ENCODE results near the gene FOXP1. TPM values are rescaled to one million over a fixed set of nuclear protein-coding genes. Genes with fewer than 3 reads are reported as not detected.

Gene FOXP1
- total and polyA plus RNA-seq, 2 of the 13 experiments (the other 11 are each of a cell fraction or from before 2014, with no cell fraction given) = 40.4 to 59.0 TPM

DNA sequence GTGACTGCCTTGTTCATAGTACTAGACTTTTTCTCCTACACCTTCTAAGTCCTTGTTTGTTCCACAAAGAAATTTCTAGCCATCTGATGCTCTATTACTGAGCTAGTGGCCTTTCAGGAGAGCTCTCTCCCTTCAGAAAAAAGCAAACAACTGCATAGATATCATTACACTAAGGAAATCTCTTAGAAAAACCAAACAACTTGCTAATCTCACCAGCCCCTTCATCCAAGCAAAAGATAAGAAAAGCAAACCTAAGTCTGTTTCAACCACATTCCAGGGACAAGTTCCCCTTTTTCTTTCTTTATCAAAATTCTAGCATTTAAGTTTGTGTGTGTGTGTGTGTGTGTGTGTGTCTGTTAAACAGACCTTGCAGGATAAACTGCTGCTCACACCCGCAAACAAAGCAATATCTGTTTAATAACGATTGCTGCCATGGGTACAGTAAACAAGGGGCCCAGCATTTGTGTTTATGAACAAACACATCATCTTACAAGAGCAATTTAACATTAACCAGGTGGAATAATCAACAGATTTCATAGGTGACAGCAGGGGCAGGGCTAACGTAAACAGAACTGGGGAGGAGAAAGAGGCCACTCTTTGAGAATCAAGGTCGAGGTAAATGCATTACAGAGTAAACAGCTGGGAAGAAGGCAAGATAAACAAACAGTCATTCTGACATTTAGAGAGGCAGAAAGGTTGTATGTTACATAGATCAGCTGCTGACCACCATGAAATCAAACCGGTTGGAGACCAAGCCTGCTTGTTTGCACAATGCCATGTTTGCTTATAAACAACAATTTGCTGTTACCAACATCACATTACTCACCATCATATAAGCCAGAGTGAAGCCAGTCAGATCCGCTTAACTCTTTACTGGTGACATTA is 375.1 kb downstream of the FOXP1 start (continued):
- TF ChIP-seq PATZ1 (CRISPR knock-in tag; IDR thresholded peaks at IDR 0.05) (peak; percentile 88), MXD4 (CRISPR knock-in tag; IDR thresholded peaks at IDR 0.05) (no peak; the same call in 1 of the 2 replicates), ARNT (IDR thresholded peaks at IDR 0.05) (no peak), ZNF747 (CRISPR knock-in tag; IDR thresholded peaks at IDR 0.05; ENCODE audit: borderline replicate concordance) (no peak), ERF (CRISPR knock-in tag; IDR thresholded peaks at IDR 0.05) (peak; percentile 91), NFYB (CRISPR knock-in tag; IDR thresholded peaks at IDR 0.05) (no peak), GTF3A (CRISPR knock-in tag; conservative IDR thresholded peaks at IDR 0.05) (no peak), ZBTB38 (CRISPR knock-in tag; IDR thresholded peaks at IDR 0.05) (no peak; the same call in 1 of the 2 replicates), GABPA (IDR thresholded peaks at IDR 0.05; ENCODE audit: low read depth, low read length) (no peak), GABPA (CRISPR knock-in tag; IDR thresholded peaks at IDR 0.05; ENCODE audit: low read depth) (peak; percentile 61), CBFB (CRISPR knock-in tag; IDR thresholded peaks at IDR 0.05) (peak; percentile 80), ZNF7 (CRISPR knock-in tag; IDR thresholded peaks at IDR 0.05) (no peak), REXO4 (CRISPR knock-in tag; IDR thresholded peaks at IDR 0.05; ENCODE audit: borderline replicate concordance) (no peak), ZSCAN21 (CRISPR knock-in tag; IDR thresholded peaks at IDR 0.05; ENCODE audit: borderline replicate concordance) (peak; percentile 74; the same call in 1 of the 2 replicates), DNMT1 (CRISPR knock-in tag; IDR thresholded peaks at IDR 0.05) (no peak), MED8 (CRISPR knock-in tag; IDR thresholded peaks at IDR 0.05; ENCODE audit: insufficient replicate concordance) (peak; percentile 88), REPIN1 (CRISPR knock-in tag; IDR thresholded peaks at IDR 0.05; ENCODE audit: borderline replicate concordance, low read depth) (peak; percentile 90), TEAD2 (CRISPR knock-in tag; IDR thresholded peaks at IDR 0.05) (no peak), SYNCRIP (IDR thresholded peaks at IDR 0.05; ENCODE audit: insufficient read depth, low read depth, low read length) (no peak)
- TF ChIP-seq, protein P1, sequence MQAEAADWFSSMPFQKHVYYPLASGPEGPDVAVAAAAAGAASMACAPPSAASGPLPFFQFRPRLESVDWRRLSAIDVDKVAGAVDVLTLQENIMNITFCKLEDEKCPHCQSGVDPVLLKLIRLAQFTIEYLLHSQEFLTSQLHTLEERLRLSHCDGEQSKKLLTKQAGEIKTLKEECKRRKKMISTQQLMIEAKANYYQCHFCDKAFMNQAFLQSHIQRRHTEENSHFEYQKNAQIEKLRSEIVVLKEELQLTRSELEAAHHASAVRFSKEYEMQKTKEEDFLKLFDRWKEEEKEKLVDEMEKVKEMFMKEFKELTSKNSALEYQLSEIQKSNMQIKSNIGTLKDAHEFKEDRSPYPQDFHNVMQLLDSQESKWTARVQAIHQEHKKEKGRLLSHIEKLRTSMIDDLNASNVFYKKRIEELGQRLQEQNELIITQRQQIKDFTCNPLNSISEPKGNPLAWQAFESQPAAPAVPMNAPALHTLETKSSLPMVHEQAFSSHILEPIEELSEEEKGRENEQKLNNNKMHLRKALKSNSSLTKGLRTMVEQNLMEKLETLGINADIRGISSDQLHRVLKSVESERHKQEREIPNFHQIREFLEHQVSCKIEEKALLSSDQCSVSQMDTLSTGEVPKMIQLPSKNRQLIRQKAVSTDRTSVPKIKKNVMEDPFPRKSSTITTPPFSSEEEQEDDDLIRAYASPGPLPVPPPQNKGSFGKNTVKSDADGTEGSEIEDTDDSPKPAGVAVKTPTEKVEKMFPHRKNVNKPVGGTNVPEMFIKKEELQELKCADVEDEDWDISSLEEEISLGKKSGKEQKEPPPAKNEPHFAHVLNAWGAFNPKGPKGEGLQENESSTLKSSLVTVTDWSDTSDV (CRISPR knock-in tag; IDR thresholded peaks at IDR 0.05) = no peak
- TF ChIP-seq, protein P2, sequence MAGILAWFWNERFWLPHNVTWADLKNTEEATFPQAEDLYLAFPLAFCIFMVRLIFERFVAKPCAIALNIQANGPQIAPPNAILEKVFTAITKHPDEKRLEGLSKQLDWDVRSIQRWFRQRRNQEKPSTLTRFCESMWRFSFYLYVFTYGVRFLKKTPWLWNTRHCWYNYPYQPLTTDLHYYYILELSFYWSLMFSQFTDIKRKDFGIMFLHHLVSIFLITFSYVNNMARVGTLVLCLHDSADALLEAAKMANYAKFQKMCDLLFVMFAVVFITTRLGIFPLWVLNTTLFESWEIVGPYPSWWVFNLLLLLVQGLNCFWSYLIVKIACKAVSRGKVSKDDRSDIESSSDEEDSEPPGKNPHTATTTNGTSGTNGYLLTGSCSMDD (CRISPR knock-in tag; IDR thresholded peaks at IDR 0.05) = no peak
- TF ChIP-seq, protein P3, sequence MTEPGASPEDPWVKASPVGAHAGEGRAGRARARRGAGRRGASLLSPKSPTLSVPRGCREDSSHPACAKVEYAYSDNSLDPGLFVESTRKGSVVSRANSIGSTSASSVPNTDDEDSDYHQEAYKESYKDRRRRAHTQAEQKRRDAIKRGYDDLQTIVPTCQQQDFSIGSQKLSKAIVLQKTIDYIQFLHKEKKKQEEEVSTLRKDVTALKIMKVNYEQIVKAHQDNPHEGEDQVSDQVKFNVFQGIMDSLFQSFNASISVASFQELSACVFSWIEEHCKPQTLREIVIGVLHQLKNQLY (CRISPR knock-in tag; IDR thresholded peaks at IDR 0.05) = peak; percentile 65
- TF ChIP-seq, protein P4, sequence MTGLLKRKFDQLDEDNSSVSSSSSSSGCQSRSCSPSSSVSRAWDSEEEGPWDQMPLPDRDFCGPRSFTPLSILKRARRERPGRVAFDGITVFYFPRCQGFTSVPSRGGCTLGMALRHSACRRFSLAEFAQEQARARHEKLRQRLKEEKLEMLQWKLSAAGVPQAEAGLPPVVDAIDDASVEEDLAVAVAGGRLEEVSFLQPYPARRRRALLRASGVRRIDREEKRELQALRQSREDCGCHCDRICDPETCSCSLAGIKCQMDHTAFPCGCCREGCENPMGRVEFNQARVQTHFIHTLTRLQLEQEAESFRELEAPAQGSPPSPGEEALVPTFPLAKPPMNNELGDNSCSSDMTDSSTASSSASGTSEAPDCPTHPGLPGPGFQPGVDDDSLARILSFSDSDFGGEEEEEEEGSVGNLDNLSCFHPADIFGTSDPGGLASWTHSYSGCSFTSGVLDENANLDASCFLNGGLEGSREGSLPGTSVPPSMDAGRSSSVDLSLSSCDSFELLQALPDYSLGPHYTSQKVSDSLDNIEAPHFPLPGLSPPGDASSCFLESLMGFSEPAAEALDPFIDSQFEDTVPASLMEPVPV (CRISPR knock-in tag; IDR thresholded peaks at IDR 0.05) = no peak
